Peyer's patch (tissue), 4 donors: ENCODE measurements around the gene CIB4. TPM values are rescaled to one million over a fixed set of nuclear protein-coding genes. Genes with fewer than 3 reads are reported as not detected.
A peak's percentile ranks its signal among the peaks of the same experiment; 100 is the strongest.
"Not testable (repeated sequence)": the region's sequence is repeated elsewhere in the genome, so short reads cannot be mapped to it uniquely, and the experiment has no call there.

Source experiments
- DNase-seq, 3 donors: peaks; one replicate each; pipeline ENCODE4 v3.0.0-alpha.2; 2017 to 2019
- H3K27ac ChIP-seq, 4 donors: fragments of 200-600 bp; sonication (generic); one replicate each; pipeline ENCODE4 v1.5.1; 2016 to 2019
- H3K27me3 ChIP-seq, 2 donors: fragments of 200-600 bp; sonication (generic); one replicate each; pipeline ENCODE4 v1.5.1; 2019
- H3K36me3 ChIP-seq, 3 donors: fragments of 200-600 bp; sonication (generic); one replicate each; pipeline ENCODE4 v1.5.1; 2016 to 2019
- H3K4me1 ChIP-seq, 4 donors: fragments of 200-600 bp; sonication (generic); one replicate each; pipeline ENCODE4 v1.5.1; 2016 to 2019
- H3K4me3 ChIP-seq, 4 donors: fragments of 200-600 bp; sonication (generic); 1 replicate in 3 of 4; 2 replicates in 1 of 4; pipeline ENCODE4 v1.5.1; 2016 to 2019; ENCODE audit warnings: mild to moderate bottlenecking in 1 of 4
- H3K9me3 ChIP-seq, 4 donors: fragments of 200-600 bp; sonication (generic); one replicate each; pipeline ENCODE4 v1.5.1; 2016 to 2019; ENCODE audit warnings: mild to moderate bottlenecking in 1 of 4
- CTCF ChIP-seq, 6 experiments: fragments of 450-650 bp in 4 of 6; fragments of 200-600 bp in 2 of 6; sonication (generic) in 1 of 6; IDR thresholded peaks; one replicate each; pipeline ENCODE4 v1.5.1; 2017 to 2019; ENCODE audit warnings: antibody characterized with exemption in 6 of 6, mild to moderate bottlenecking in 3 of 6, moderate library complexity in 1 of 6
- POLR2A ChIP-seq, 2 donors: fragments of 450-650 bp; IDR thresholded peaks; one replicate each; pipeline ENCODE4 v1.5.1; 2017; ENCODE audit warnings: antibody characterized with exemption in 2 of 2, mild to moderate bottlenecking in 2 of 2, moderate library complexity in 2 of 2
- total RNA-seq, 4 donors: library from RNA; depleted of rRNA; stranded (reverse); fragments of >200 nt; gene quantifications; one replicate each; pipeline ENCODE4 v1.1.0, GENCODE V29; 2016

Gene CIB4
- total RNA-seq, 4 donors from 2014 or later, result not detected

- Histone ChIP-seq H3K27ac (no peak overlapping the region), H3K27me3 (no peaks in the 10 kb centered on the region), H3K36me3 (no peaks in the 10 kb centered on the region), H3K4me3 (no peak overlapping the region), H3K9me3 (no peaks in the 10 kb centered on the region), H3K4me1 (peaks cover 0 to under 1% (median 0%) of the 10 kb centered on the region in 4 donors)
- DNase-seq, result peak in 1 of 3 donors; percentile 17
- TF ChIP-seq CTCF (IDR thresholded peaks at IDR 0.05) (no peak), POLR2A (IDR thresholded peaks at IDR 0.05) (no peak)
These were observed 72.9 kb downstream of the CIB4 start for GRCh38 chr2:26568076-26568890.

GRCh38 chr2:26567534-26567933 is 73.6 kb downstream of the CIB4 start:
- peaks cover 0 to 4% of the 10 kb centered on the region in 2 donors for H3K27me3 ChIP-seq
- peaks cover 0 to 8% (median 2%) of the 10 kb centered on the region in 4 donors for H3K4me1 ChIP-seq
- TF ChIP-seq POLR2A (IDR thresholded peaks at IDR 0.05), result no peak
- no peak for TF ChIP-seq CTCF (IDR thresholded peaks at IDR 0.05)
- no peaks in the 10 kb centered on the region for H3K9me3 ChIP-seq
- DNase-seq, result peak in 1 of 3 donors; percentile 12
- H3K27ac ChIP-seq, result no peak overlapping the region
- no peaks in the 10 kb centered on the region for H3K36me3 ChIP-seq
- H3K4me3 ChIP-seq, result no peak overlapping the region

GRCh38 chr2:26566731-26567130 is 74.4 kb downstream of the CIB4 start:
- not testable (repeated sequence) for H3K4me3 ChIP-seq, H3K36me3 ChIP-seq, H3K9me3 ChIP-seq, H3K27ac ChIP-seq, DNase-seq
- peaks cover 0 to 15% (median 4%) of the 10 kb centered on the region in 4 donors for H3K4me1 ChIP-seq
- H3K27me3 ChIP-seq, result peaks cover 0 to 11% of the 10 kb centered on the region in 2 donors

GRCh38 chr2:26566081-26566375 is 75.1 kb downstream of the CIB4 start:
- H3K4me3 ChIP-seq, result no peak overlapping the region
- H3K36me3 ChIP-seq, result no peaks in the 10 kb centered on the region
- H3K27ac ChIP-seq, result no peak overlapping the region
- H3K4me1 ChIP-seq, result peaks cover 0 to 15% (median 4%) of the 10 kb centered on the region in 4 donors
- peaks cover 0 to 11% of the 10 kb centered on the region in 2 donors for H3K27me3 ChIP-seq
- no peak for TF ChIP-seq POLR2A (IDR thresholded peaks at IDR 0.05)
- TF ChIP-seq CTCF (IDR thresholded peaks at IDR 0.05), result no peak
- peak in 1 of 3 donors; percentile 33 for DNase-seq
- no peaks in the 10 kb centered on the region for H3K9me3 ChIP-seq

GRCh38 chr2:26564121-26564644 is 77.0 kb downstream of the CIB4 start:
- Histone ChIP-seq H3K4me1 (peaks cover 0 to 15% (median 4%) of the 10 kb centered on the region in 4 donors), H3K36me3 (no peaks in the 10 kb centered on the region), H3K4me3 (no peak overlapping the region), H3K9me3 (no peaks in the 10 kb centered on the region), H3K27me3 (peaks cover 0 to 14% of the 10 kb centered on the region in 2 donors), H3K27ac (no peak overlapping the region)
- TF ChIP-seq POLR2A (IDR thresholded peaks at IDR 0.05) (no peak), CTCF (IDR thresholded peaks at IDR 0.05) (no peak)
- peak in 1 of 3 donors; percentile 21 for DNase-seq

- Histone ChIP-seq H3K4me3 (no peak overlapping the region), H3K36me3 (no peaks in the 10 kb centered on the region)
- DNase-seq, result no peak
These were observed 77.5 kb downstream of the CIB4 start for GRCh38 chr2:26563686-26564085.

More at GRCh38 chr2:26563686-26564085, 77.5 kb downstream of the CIB4 start:
- Histone ChIP-seq H3K4me1 (peaks cover 0 to 15% (median 4%) of the 10 kb centered on the region in 4 donors), H3K27me3 (peaks cover 0 to 17% of the 10 kb centered on the region in 2 donors), H3K27ac (no peak overlapping the region), H3K9me3 (no peaks in the 10 kb centered on the region)
- no peak for TF ChIP-seq POLR2A (IDR thresholded peaks at IDR 0.05)
- no peak for TF ChIP-seq CTCF (IDR thresholded peaks at IDR 0.05)
